ENCODE results near the gene GP1BB.

DNA sequence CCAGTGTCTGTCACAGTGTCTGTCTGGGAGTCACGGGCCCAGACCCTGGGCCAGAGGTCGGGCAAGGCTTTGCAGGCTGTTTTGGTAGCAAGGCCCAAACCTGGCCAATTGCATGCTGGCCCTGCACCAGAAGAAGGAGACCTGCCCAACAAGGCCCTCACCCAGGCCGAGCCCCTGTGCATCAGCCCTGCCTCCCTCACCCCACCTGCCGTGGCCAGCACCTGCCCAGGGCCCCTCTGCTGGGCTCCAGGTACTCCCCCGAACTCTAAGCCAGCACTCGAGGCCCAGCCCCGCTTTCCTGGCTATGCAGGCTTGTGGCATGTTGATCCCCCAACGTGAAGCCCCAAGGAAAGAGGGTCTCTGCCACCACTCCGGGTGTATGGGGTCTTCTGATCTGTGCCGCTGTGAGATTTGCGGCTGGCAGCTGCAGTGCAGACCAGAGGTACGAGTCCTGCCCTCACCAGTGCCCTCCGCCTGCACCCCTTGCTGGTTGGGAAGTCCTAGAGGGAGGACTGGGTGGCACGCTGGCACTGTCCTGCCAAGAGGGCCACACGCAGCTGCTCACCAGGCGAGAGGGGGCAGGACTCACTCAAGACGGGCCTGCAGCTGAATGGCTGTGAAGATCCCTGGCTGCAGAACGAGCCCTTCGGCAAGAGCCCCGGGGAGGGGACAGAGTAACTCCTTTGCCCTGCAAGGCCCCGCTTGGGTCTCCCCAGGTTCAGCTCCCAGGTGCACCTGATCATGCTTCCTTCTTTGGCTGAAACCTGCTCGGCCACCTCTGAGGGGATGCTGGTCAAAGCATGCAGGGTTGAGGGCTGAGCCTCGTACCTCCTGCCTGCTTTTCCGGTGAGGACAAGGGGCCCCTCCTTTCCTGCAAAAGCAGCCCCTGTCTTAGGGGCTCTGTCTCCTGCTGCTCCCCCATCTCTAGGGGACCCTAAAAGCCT, 15.7 kb upstream of the GP1BB start:
- no peak for TF ChIP-seq EP300 (IDR thresholded peaks at IDR 0.05; ENCODE audit: borderline replicate concordance in 1 of 2, low read depth in 1 of 2, low read length in 1 of 2)
- no peak for TF ChIP-seq TAF1 (IDR thresholded peaks at IDR 0.05; ENCODE audit: borderline replicate concordance, low read depth, low read length)
- no peak for TF ChIP-seq CHD2 (IDR thresholded peaks at IDR 0.05; ENCODE audit: low read length, partially characterized antibody)
- TF ChIP-seq POLR2AphosphoS5 (IDR thresholded peaks at IDR 0.05; ENCODE audit: low read depth, low read length) = no peak
- TF ChIP-seq FOXM1 (IDR thresholded peaks at IDR 0.05; ENCODE audit: low read depth) = no peak
- TF ChIP-seq, protein P1, sequence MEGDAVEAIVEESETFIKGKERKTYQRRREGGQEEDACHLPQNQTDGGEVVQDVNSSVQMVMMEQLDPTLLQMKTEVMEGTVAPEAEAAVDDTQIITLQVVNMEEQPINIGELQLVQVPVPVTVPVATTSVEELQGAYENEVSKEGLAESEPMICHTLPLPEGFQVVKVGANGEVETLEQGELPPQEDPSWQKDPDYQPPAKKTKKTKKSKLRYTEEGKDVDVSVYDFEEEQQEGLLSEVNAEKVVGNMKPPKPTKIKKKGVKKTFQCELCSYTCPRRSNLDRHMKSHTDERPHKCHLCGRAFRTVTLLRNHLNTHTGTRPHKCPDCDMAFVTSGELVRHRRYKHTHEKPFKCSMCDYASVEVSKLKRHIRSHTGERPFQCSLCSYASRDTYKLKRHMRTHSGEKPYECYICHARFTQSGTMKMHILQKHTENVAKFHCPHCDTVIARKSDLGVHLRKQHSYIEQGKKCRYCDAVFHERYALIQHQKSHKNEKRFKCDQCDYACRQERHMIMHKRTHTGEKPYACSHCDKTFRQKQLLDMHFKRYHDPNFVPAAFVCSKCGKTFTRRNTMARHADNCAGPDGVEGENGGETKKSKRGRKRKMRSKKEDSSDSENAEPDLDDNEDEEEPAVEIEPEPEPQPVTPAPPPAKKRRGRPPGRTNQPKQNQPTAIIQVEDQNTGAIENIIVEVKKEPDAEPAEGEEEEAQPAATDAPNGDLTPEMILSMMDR (IDR thresholded peaks at IDR 0.05) = no peak
- no peak for TF ChIP-seq NRF1 (IDR thresholded peaks at IDR 0.05; ENCODE audit: low read depth, low read length)
- no peak for TF ChIP-seq YY1 (IDR thresholded peaks at IDR 0.05; ENCODE audit: low read depth)
- no peak for TF ChIP-seq MEF2A (IDR thresholded peaks at IDR 0.05; ENCODE audit: borderline replicate concordance, low read depth)
- no peak for TF ChIP-seq GABPA (IDR thresholded peaks at IDR 0.05; ENCODE audit: low read depth)
- TF ChIP-seq, protein P2, sequence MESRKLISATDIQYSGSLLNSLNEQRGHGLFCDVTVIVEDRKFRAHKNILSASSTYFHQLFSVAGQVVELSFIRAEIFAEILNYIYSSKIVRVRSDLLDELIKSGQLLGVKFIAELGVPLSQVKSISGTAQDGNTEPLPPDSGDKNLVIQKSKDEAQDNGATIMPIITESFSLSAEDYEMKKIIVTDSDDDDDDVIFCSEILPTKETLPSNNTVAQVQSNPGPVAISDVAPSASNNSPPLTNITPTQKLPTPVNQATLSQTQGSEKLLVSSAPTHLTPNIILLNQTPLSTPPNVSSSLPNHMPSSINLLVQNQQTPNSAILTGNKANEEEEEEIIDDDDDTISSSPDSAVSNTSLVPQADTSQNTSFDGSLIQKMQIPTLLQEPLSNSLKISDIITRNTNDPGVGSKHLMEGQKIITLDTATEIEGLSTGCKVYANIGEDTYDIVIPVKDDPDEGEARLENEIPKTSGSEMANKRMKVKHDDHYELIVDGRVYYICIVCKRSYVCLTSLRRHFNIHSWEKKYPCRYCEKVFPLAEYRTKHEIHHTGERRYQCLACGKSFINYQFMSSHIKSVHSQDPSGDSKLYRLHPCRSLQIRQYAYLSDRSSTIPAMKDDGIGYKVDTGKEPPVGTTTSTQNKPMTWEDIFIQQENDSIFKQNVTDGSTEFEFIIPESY (IDR thresholded peaks at IDR 0.05; ENCODE audit: borderline replicate concordance, low read depth) = no peak
- no peak for TF ChIP-seq SIN3A (IDR thresholded peaks at IDR 0.05; ENCODE audit: borderline replicate concordance, low read depth, low read length)

Measured in SK-N-SH (cell line).